ENCODE data around the gene DIDO1. TPM values are rescaled to one million over a fixed set of nuclear protein-coding genes. Genes with fewer than 3 reads are reported as not detected.
A peak's percentile ranks its signal among the peaks of the same experiment; 100 is the strongest.

Gene DIDO1
- polyA plus RNA-seq, 6 donors from 2014 or later = 24.3 to 39.9 (median 28.3) TPM

DNA sequence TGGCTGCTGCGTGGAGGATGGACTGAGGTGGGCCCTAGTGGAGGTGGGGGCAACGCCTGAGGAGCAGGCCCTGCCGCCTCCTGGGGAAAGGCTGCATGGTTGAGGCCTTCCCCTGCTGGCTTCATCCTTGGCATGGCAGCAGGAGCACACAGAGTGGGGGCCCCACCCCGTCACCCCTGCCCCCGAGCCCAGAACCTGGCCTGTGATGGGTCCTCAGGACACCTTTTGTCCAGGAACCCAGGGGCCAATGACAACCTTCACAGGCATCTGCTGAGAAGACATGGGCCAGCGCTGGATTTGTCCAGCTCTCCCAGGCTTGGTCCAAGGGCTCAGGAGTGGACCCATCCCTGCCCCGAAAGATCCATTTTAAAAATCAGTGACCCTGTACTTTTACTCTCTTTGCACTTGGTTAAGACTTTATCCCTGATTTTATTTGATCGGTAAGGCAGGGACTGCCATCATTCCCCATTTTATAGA, 25.6 kb upstream of the DIDO1 start:
- H3K4me3 Mint-ChIP-seq = peak overlapping the region; percentile 92 to 98 (median 95)
- DNase-seq (no peak), ATAC-seq (ENCODE audit: low read depth in 2 of 2) (no peak)
- H3K27me3 Mint-ChIP-seq = no peaks in the 10 kb centered on the region
- peak overlapping the region in 5 of 6 donors; percentile 61 to 98 (median 90) for H3K27ac Mint-ChIP-seq
- H3K9me3 Mint-ChIP-seq = peaks cover 0 to 2% (median 0%) of the 10 kb centered on the region in 7 donors
- H3K36me3 Mint-ChIP-seq = peaks cover 0 to 9% of the 10 kb centered on the region in 2 donors
- H3K4me1 Mint-ChIP-seq = peaks cover 19 to 31% (median 30%) of the 10 kb centered on the region in 3 donors

DNA sequence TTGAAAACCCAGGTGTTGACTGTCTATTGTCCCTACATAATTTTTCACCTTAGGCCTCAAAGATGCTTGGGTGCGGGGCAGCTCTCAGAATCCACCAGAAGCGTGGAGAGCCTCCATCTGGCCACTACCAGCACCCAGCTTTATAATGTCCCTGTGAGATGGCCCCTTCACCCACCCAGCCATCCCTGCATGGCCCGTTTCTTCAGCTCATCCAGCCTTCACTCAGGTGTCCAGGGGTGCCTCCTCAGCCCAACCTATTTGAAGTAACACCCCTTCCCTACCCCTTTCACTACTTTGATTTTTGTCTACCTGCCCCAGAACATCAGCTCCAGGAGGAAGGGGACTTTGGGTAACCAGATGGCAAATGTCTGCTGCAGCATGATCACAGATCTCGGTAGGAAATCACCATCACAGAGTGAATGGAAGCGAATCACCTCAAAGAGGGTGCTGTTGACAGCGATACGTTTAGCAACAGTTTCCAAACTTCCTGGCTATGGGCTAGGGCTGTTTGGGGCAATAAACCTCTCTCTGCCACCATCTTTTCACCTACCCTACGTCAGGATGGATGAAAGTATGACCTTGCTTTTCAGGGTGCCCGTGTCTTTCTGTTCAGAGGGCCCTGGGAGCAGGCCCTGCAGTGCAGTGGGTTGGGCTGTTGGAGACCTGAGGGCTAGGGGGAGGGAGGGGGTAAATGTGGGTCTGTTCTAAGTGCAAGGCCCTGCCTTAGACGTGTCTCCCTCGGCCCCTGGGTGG, 25.0 kb upstream of the DIDO1 start:
- H3K4me1 Mint-ChIP-seq = peaks cover 20 to 31% (median 30%) of the 10 kb centered on the region in 3 donors
- H3K27me3 Mint-ChIP-seq = no peaks in the 10 kb centered on the region
- ATAC-seq (ENCODE audit: low read depth in 2 of 2) (no peak), DNase-seq (no peak)
- H3K27ac Mint-ChIP-seq = peak overlapping the region in 2 of 6 donors; percentile 93 to 98
- H3K9me3 Mint-ChIP-seq = peaks cover 0 to 2% (median 0%) of the 10 kb centered on the region in 7 donors
- H3K4me3 Mint-ChIP-seq = peak overlapping the region in 7 of 8 donors; percentile 33 to 98 (median 73)
- H3K36me3 Mint-ChIP-seq = peaks cover 0 to 10% of the 10 kb centered on the region in 2 donors

DNA sequence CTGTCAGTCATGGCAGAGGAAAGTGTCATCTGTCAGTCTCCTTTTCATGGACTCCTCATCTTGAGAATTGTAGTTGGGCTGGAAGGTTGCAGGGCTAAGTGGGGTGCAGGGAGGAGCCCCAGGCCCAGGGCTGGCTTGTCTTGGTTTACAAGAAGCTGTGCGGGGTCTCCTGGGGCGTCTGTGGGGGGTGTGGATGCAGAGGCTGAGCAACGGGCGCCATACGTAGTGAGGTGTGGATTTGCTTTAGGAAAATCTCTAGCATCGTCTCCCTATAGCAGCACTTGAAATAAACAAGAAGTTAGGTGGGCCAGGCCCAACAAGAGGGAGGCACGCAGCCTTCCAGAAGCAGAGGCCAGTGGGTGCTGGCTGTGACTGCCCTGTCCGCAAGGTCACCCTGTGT, 24.4 kb upstream of the DIDO1 start:
- ATAC-seq (ENCODE audit: low read depth in 2 of 2) = no peak
- Mint-ChIP-seq H3K4me1 (peaks cover 20 to 31% (median 30%) of the 10 kb centered on the region in 3 donors), H3K27me3 (no peaks in the 10 kb centered on the region), H3K27ac (peak overlapping the region in 1 of 6 donors; percentile 62), H3K36me3 (peaks cover 0 to 10% of the 10 kb centered on the region in 2 donors), H3K9me3 (peaks cover 0 to 2% (median 0%) of the 10 kb centered on the region in 7 donors), H3K4me3 (peak overlapping the region in 1 of 8 donors; percentile 33)
- no peak for DNase-seq

DNA sequence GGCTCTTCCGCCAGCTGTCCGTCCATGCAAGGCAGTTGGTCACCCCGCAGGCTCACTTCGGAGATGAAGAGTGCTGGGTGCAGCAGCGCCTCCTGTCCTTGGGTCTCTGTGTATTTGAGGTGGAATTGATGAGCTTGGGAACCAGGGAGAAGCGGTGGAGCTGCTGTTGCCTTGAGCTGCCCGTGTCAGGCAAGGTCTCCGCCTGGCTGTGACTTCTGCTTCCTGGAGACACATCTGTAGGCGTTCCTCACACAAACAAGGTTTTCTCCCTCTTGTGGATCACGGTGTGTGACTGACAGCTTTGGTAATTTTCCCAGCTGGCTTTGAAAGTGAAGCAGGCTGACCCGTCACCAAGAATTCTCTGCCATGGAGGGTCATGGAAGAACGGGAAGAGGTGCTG, 23.7 kb upstream of the DIDO1 start:
- H3K27ac Mint-ChIP-seq = no peak overlapping the region
- peaks cover 0 to 2% (median 0%) of the 10 kb centered on the region in 7 donors for H3K9me3 Mint-ChIP-seq
- peaks cover 20 to 30% (median 25%) of the 10 kb centered on the region in 3 donors for H3K4me1 Mint-ChIP-seq
- peaks cover 0 to 10% of the 10 kb centered on the region in 2 donors for H3K36me3 Mint-ChIP-seq
- no peak for DNase-seq
- no peaks in the 10 kb centered on the region for H3K27me3 Mint-ChIP-seq
- H3K4me3 Mint-ChIP-seq = peak overlapping the region in 2 of 8 donors; percentile 22 to 33
- no peak for ATAC-seq (ENCODE audit: low read depth in 2 of 2)

DNA sequence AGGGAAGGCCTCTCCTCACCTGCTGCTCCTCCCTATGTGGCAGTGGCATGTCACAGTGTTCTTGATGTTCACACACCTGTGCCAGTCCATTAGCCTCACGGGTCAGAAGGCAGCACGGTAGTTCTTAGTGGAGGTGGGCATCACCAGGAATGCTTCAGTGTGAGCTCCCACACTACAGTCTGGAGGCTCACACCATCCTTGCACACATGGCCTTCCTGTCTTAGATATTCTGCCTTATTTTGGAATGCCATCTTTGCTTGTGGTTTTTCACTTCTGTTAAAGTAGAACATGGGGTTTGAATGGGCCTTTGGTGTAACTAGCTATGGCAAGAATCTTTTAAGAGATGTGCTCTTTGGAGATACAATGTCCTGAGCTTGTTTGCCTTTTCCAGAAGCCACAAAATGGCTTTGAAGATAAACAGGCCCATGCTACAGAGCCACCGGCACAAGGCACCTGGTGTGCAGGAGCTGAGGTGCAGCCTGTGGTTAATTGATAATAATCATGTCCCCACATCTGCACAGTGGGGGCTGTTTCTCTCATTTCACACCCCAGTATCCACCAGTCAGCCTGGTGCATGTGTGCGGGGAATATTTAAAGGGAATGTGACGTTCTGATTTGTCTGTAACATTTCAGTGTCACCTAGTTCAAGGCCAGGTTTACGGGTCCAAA, 23.0 kb upstream of the DIDO1 start:
- Mint-ChIP-seq H3K27ac (peak overlapping the region in 1 of 6 donors; percentile 85), H3K4me1 (peaks cover 16 to 25% (median 18%) of the 10 kb centered on the region in 3 donors), H3K27me3 (no peaks in the 10 kb centered on the region), H3K4me3 (peak overlapping the region in 2 of 8 donors; percentile 10 to 22), H3K36me3 (peaks cover 4 to 10% of the 10 kb centered on the region in 2 donors), H3K9me3 (peaks cover 0 to 2% (median 0%) of the 10 kb centered on the region in 7 donors)
- DNase-seq (no peak), ATAC-seq (ENCODE audit: low read depth in 2 of 2) (no peak)

DNA sequence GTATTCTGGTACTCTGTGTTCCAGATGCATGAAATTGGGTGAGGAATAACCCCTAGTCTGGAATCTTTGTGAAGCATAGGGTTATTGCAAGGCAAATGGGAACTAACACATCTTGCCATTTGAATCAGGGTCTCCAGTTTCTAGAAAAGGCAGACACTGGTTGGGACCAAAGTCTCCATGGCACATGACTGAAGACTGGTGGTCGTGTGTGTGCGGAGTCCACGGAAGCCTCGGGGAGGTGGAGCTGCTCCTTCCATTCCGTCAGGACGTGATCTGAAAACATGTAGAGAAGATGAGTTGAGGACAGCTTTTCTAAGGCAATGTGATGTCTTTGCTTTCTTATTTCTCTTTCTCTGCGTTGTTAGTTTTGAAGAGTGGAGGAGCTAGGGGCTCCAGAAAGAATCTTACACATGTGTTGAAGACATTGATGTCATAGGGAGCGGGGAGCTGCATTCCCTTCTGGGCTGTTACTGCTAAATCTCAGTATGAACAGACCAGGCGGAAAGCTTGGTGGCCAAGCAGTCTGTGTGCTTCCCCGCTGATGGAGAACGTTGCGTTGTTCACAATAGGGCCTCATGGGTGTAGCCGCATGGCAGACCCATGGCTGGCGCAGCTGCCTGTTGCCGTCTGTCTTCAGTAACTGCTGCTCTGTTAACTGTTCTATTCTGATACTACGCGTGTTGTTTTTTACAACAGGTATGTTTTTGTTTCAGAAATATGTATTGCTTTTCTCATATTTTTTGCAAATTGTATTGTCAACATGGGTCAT, 21.4 kb upstream of the DIDO1 start:
- peak overlapping the region in 1 of 8 donors; percentile 62 for H3K4me3 Mint-ChIP-seq
- H3K9me3 Mint-ChIP-seq = peaks cover 0 to 2% (median 0%) of the 10 kb centered on the region in 7 donors
- peaks cover 8 to 12% of the 10 kb centered on the region in 2 donors for H3K36me3 Mint-ChIP-seq
- DNase-seq (no peak), ATAC-seq (ENCODE audit: low read depth in 2 of 2) (no peak)
- H3K27ac Mint-ChIP-seq = peak overlapping the region in 2 of 6 donors; percentile 26 to 39
- H3K27me3 Mint-ChIP-seq = no peaks in the 10 kb centered on the region
- H3K4me1 Mint-ChIP-seq = peaks cover 6 to 10% (median 8%) of the 10 kb centered on the region in 3 donors

DNA sequence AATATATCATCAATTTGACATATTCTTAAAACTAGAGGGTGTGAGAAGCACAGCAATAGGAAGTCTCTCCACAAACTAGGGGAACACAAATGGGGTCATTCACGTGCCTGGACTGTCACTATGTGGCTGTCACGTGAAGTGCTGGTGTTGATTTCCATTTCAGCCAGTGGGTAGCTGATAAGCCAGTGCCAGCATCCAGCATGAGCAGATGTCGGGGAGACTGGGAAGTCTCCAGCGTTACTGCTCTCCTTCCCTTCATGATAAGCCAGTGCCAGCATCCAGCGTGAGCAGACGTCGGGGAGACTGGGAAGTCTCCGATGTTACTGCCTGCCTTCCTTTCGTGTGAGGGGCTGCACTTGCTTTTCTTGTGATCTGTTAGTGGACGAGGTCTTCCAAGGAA, 20.6 kb upstream of the DIDO1 start:
- H3K4me3 Mint-ChIP-seq = peak overlapping the region in 1 of 8 donors; percentile 62
- ATAC-seq (ENCODE audit: low read depth in 2 of 2) = no peak

DNA sequence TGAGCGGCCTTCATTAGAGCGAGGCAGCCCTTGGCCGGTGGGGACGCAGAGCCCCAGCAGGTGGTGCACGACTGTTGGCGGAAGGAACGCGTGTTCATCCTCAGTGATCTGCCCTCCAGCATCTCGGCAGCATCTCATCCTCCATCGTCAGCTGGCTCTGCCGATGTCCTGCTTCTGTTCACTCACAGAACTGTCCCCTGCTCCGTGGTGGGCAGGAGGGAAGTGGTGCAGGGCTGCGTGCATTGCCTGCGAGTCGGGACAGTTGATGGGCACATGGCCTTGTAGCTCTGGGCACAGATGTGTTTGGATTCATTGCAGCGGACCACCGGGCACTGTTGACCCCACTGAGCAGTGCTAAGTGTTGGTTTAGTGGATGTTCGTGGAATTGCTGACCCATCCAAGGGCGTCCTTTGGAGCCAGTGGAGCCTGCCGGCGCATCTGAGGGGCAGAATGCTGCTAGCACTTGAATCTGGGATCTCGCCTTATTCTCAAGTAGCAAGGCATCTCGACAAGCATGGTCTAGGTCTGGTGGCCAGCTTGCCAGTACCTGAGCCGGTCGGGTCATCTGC, 19.6 kb upstream of the DIDO1 start:
- H3K4me3 Mint-ChIP-seq = no peak overlapping the region
- no peak for DNase-seq
- peaks cover 0 to 2% (median 0%) of the 10 kb centered on the region in 7 donors for H3K9me3 Mint-ChIP-seq
- peaks cover 15 to 20% of the 10 kb centered on the region in 2 donors for H3K36me3 Mint-ChIP-seq
- no peak overlapping the region for H3K27ac Mint-ChIP-seq
- peaks cover 7 to 13% (median 12%) of the 10 kb centered on the region in 3 donors for H3K4me1 Mint-ChIP-seq
- no peak for ATAC-seq (ENCODE audit: low read depth in 2 of 2)
- no peaks in the 10 kb centered on the region for H3K27me3 Mint-ChIP-seq

More for the DNA sequence above, 20.6 kb upstream of the DIDO1 start:
- Mint-ChIP-seq H3K9me3 (peaks cover 0 to 2% (median 0%) of the 10 kb centered on the region in 7 donors), H3K27me3 (no peaks in the 10 kb centered on the region), H3K4me1 (peaks cover 4 to 6% (median 4%) of the 10 kb centered on the region in 3 donors), H3K27ac (peak overlapping the region in 2 of 6 donors; percentile 36 to 39), H3K36me3 (peaks cover 9 to 14% of the 10 kb centered on the region in 2 donors)
- no peak for DNase-seq

DNA sequence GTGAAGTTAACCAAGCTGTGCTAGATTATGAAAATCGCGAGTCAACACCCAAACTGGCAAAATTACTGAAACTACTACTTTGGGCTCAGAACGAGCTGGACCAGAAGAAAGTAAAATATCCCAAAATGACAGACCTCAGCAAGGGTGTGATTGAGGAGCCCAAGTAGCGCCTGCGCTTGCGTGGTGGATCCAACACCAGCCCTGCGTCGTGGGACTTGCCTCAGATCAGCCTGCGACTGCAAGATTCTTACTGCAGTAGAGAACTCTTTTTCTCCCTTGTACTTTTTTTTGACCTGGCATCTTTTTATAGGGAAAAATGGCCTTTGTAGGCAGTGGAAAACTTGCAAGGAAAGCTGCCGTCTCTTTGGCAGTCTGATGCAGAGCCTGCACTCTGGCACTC, 18.4 kb upstream of the DIDO1 start:
- DNase-seq (no peak), ATAC-seq (ENCODE audit: low read depth in 2 of 2) (no peak)
- no peaks in the 10 kb centered on the region for H3K27me3 Mint-ChIP-seq
- no peak overlapping the region for H3K4me3 Mint-ChIP-seq
- H3K4me1 Mint-ChIP-seq = peaks cover 12 to 14% (median 13%) of the 10 kb centered on the region in 3 donors
- H3K9me3 Mint-ChIP-seq = peaks cover 0 to under 1% (median 0%) of the 10 kb centered on the region in 7 donors
- peaks cover 15 to 20% of the 10 kb centered on the region in 2 donors for H3K36me3 Mint-ChIP-seq
- no peak overlapping the region for H3K27ac Mint-ChIP-seq

DNA sequence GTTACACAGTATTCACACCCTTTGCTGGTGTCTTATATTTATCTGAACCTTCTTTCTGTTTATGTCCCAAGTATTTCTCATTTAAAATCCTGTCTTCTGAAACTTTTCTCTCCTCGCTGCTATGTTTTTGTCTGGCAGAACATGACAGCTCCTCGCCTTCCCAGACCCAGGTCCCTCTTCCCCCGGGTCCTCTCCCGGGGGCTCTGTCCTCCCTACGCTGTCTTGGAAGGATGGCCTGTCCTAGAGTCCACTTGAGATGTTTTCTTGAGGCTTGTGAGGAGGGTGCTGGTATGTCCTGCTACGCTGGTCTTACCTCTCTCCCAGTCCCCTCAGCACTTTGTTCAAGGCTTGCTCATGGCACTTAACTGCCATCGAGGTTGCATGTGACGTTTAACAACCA, 17.9 kb upstream of the DIDO1 start:
- peaks cover 16 to 20% (median 17%) of the 10 kb centered on the region in 3 donors for H3K4me1 Mint-ChIP-seq
- H3K27ac Mint-ChIP-seq = no peak overlapping the region
- no peaks in the 10 kb centered on the region for H3K27me3 Mint-ChIP-seq
- peaks cover 15 to 20% of the 10 kb centered on the region in 2 donors for H3K36me3 Mint-ChIP-seq
- H3K9me3 Mint-ChIP-seq = no peaks in the 10 kb centered on the region
- ATAC-seq (ENCODE audit: low read depth in 2 of 2) (no peak), DNase-seq (no peak)
- H3K4me3 Mint-ChIP-seq = peak overlapping the region in 1 of 8 donors; percentile 63

DNA sequence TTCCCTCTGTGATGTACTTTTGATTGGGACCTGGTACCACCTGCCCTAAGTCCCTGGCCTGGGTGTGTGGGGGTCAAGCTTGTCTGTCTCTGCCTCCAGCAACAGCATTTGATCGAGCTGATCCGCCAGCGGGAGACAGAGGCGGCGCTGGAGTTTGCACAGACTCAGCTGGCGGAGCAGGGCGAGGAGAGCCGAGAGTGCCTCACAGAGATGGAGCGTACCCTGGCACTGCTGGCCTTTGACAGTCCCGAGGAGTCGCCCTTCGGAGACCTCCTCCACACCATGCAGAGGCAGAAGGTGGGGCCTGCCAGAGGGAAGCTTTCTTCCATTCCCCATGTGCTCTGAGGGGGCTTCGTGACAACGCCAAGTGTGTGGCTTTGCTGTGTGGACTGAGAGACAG, 17.1 kb upstream of the DIDO1 start:
- DNase-seq = no peak
- ATAC-seq (ENCODE audit: low read depth in 2 of 2) = no peak
- peaks cover 24 to 26% (median 25%) of the 10 kb centered on the region in 3 donors for H3K4me1 Mint-ChIP-seq
- no peaks in the 10 kb centered on the region for H3K9me3 Mint-ChIP-seq
- no peak overlapping the region for H3K4me3 Mint-ChIP-seq
- peaks cover 15 to 20% of the 10 kb centered on the region in 2 donors for H3K36me3 Mint-ChIP-seq
- no peak overlapping the region for H3K27ac Mint-ChIP-seq
- no peaks in the 10 kb centered on the region for H3K27me3 Mint-ChIP-seq

DNA sequence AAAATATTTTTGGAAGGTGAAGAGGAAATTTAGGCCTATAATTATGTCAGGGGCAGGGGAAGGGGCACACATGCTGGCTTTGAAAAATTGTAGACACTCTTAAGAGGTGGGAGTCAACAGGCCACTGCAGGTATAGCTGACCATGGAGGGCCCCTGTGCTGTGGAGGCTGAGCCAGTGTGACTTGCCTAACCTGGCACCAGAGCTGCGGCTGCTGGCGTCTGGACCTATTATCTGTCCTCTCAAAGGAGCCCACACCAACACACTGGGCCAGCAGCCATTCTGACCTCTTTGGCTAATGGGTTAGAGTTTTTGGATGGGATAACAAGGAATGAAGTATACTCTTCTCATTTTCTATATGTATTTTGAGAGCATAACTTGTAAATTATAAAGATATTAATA, 16.2 kb upstream of the DIDO1 start:
- Mint-ChIP-seq H3K4me1 (peaks cover 25 to 33% (median 25%) of the 10 kb centered on the region in 3 donors), H3K36me3 (peaks cover 15 to 16% of the 10 kb centered on the region in 2 donors), H3K27me3 (no peaks in the 10 kb centered on the region), H3K4me3 (peak overlapping the region in 1 of 8 donors; percentile 53), H3K9me3 (no peaks in the 10 kb centered on the region), H3K27ac (no peak overlapping the region)
- DNase-seq = no peak
- ATAC-seq (ENCODE audit: low read depth in 2 of 2) = no peak

Measured in naive B cell (primary cell).